PC-9 (cell line): Measurements from ENCODE around the gene CEP192. TPM values are rescaled to one million over a fixed set of nuclear protein-coding genes. Genes with fewer than 3 reads are reported as not detected.

Experiments
- BruUV-seq: library from RNA; stranded (reverse); fragments of 400-500 nt; replicated peaks from 2 replicates; lab custom pipeline; 2021; lab: Mats Ljungman, UMichigan
- CTCF ChIA-PET: fragments of 300-600 bp; sonication (Branson Sonifier 250); formaldehyde crosslinking; loops from one replicate; lab custom pipeline; 2022; ENCODE audit warnings: antibody characterized with exemption; lab: Charles Lee
- POLR2A ChIA-PET: fragments of 300-600 bp; sonication (Branson Sonifier 250); formaldehyde crosslinking; loops from one replicate; lab custom pipeline; 2022; ENCODE audit warnings: antibody characterized with exemption; ENCODE audit not compliant: unreplicated experiment; lab: Charles Lee
- DNase-seq, 2 experiments: peaks; one replicate each; pipeline versions ENCODE4 v3.0.0 to v3.0.0-alpha.2; 2015 to 2022; ENCODE audit warnings: mixed read lengths in 1 of 2
- H2AFZ ChIP-seq: fragments of 200-600 bp; sonication (generic); 2 replicates; pipeline ENCODE4 v1.8.1; 2017; ENCODE audit warnings: antibody characterized with exemption
- H3F3A ChIP-seq: fragments of 200-600 bp; sonication (generic); 2 replicates; pipeline ENCODE4 v1.8.1; 2017; ENCODE audit warnings: antibody characterized with exemption, mild to moderate bottlenecking, low read depth; ENCODE audit not compliant: insufficient read depth
- H3K27ac ChIP-seq: fragments of 200-600 bp; sonication (generic); 2 replicates; pipeline ENCODE4 v1.6.1; 2016; ENCODE audit warnings: mixed run types
- H3K27me3 ChIP-seq: fragments of 200-600 bp; sonication (generic); 2 replicates; pipeline ENCODE4 v1.6.1; 2016; ENCODE audit warnings: low read depth, mixed run types; ENCODE audit not compliant: insufficient read depth
- H3K36me3 ChIP-seq: fragments of 200-600 bp; sonication (generic); 2 replicates; pipeline ENCODE4 v1.6.1; 2016; ENCODE audit warnings: low read depth, mixed run types
- H3K4me1 ChIP-seq: fragments of 200-600 bp; sonication (generic); replicated peaks from 2 replicates; pipeline ENCODE4 v1.6.1; 2016; ENCODE audit warnings: mixed run types; ENCODE audit not compliant: insufficient read depth
- H3K4me2 ChIP-seq: fragments of 200-600 bp; sonication (generic); 2 replicates; pipeline ENCODE4 v1.6.1; 2017; ENCODE audit warnings: mixed run types
- H3K4me3 ChIP-seq: fragments of 200-600 bp; sonication (generic); 2 replicates; pipeline ENCODE4 v1.6.1; 2016; ENCODE audit warnings: mixed run types
- H3K79me2 ChIP-seq: fragments of 200-600 bp; sonication (generic); 2 replicates; pipeline ENCODE4 v1.6.1; 2017; ENCODE audit warnings: low read depth, mixed run types
- H3K9me2 ChIP-seq: fragments of 200-600 bp; sonication (generic); 2 replicates; pipeline ENCODE4 v1.8.1; 2017; ENCODE audit warnings: mild to moderate bottlenecking; ENCODE audit not compliant: insufficient read depth
- H3K9me3 ChIP-seq: fragments of 200-600 bp; sonication (generic); 2 replicates; pipeline ENCODE4 v1.8.1; 2016; ENCODE audit warnings: low read depth; ENCODE audit not compliant: insufficient read depth
- H4K20me1 ChIP-seq: fragments of 200-600 bp; sonication (generic); 2 replicates; pipeline ENCODE4 v1.8.1; 2017; ENCODE audit not compliant: insufficient read depth
- EZH2 ChIP-seq: fragments of 200-600 bp; sonication (generic); IDR thresholded peaks from 2 replicates; pipeline ENCODE4 v1.8.0; 2017; ENCODE audit warnings: antibody characterized with exemption, low read depth
- intact Hi-C: fragments of 100-400 bp; cut with micrococcal nuclease; formaldehyde crosslinking; loops from one replicate; pipeline ENCODE4 v1.10.0; 2022; ENCODE audit not compliant: unreplicated experiment
- total RNA-seq: library from RNA; stranded (reverse); gene quantifications from 2 replicates; pipeline ENCODE4 v1.2.3, GENCODE V29; 2021
- TF ChIP-seq, protein P1 (sequence below): fragments of 200-600 bp; sonication (generic); conservative IDR thresholded peaks from 2 replicates; pipeline ENCODE4 v1.6.1; 2017; ENCODE audit warnings: mixed run types, antibody characterized with exemption, mild to moderate bottlenecking, moderate library complexity

CEP192 gene
- total RNA-seq, 1 experiment from 2014 or later = 44.9 TPM

GRCh38 chr18:13120255-13120654, 129.1 kb downstream of the CEP192 start:
- no peaks in the 10 kb centered on the region for H4K20me1 ChIP-seq
- no peaks in the 10 kb centered on the region for H3K79me2 ChIP-seq
- H3K4me3 ChIP-seq = no peak overlapping the region
- H3K36me3 ChIP-seq = peaks cover 13% of the 10 kb centered on the region; the same call in 1 of the 2 replicates
- POLR2A ChIA-PET = no interaction called here
- no peak for DNase-seq
- H3K9me3 ChIP-seq = no peaks in the 10 kb centered on the region
- CTCF ChIA-PET = no interaction called here
- no peaks in the 10 kb centered on the region for H3K27me3 ChIP-seq
- no peaks in the 10 kb centered on the region for H3K4me1 ChIP-seq
- H3K27ac ChIP-seq = no peak overlapping the region
- TF ChIP-seq, protein P1, sequence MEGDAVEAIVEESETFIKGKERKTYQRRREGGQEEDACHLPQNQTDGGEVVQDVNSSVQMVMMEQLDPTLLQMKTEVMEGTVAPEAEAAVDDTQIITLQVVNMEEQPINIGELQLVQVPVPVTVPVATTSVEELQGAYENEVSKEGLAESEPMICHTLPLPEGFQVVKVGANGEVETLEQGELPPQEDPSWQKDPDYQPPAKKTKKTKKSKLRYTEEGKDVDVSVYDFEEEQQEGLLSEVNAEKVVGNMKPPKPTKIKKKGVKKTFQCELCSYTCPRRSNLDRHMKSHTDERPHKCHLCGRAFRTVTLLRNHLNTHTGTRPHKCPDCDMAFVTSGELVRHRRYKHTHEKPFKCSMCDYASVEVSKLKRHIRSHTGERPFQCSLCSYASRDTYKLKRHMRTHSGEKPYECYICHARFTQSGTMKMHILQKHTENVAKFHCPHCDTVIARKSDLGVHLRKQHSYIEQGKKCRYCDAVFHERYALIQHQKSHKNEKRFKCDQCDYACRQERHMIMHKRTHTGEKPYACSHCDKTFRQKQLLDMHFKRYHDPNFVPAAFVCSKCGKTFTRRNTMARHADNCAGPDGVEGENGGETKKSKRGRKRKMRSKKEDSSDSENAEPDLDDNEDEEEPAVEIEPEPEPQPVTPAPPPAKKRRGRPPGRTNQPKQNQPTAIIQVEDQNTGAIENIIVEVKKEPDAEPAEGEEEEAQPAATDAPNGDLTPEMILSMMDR = no peak
- no peak for TF ChIP-seq EZH2
- H3F3A ChIP-seq = no peaks in the 10 kb centered on the region
- H3K9me2 ChIP-seq = no peaks in the 10 kb centered on the region
- no TSS peak for BruUV-seq
- intact Hi-C loops = no loop called here
- no peak overlapping the region for H2AFZ ChIP-seq
- no peak overlapping the region for H3K4me2 ChIP-seq

- Histone ChIP-seq H4K20me1 (no peaks in the 10 kb centered on the region), H3K4me1 (no peaks in the 10 kb centered on the region), H3K9me3 (no peaks in the 10 kb centered on the region), H3K36me3 (peaks cover 13% of the 10 kb centered on the region; the same call in 1 of the 2 replicates), H3K4me3 (no peak overlapping the region), H3F3A (no peaks in the 10 kb centered on the region), H3K9me2 (no peaks in the 10 kb centered on the region), H3K4me2 (no peak overlapping the region), H3K27me3 (no peaks in the 10 kb centered on the region), H3K27ac (no peak overlapping the region), H2AFZ (no peak overlapping the region), H3K79me2 (no peaks in the 10 kb centered on the region)
- TF ChIP-seq, protein P1 = no peak
- no peak for TF ChIP-seq EZH2
- CTCF ChIA-PET = no interaction called here
- POLR2A ChIA-PET = interaction anchor here (0.5 to 0.9 kb wide), 2 partner anchors 11 to 31 kb away, joined by 3 to 7 read pairs; no protein-coding TSS in a partner anchor
- DNase-seq = no peak
- BruUV-seq = no TSS peak
- intact Hi-C loops = no loop called here
These were observed 129.8 kb downstream of the CEP192 start for GRCh38 chr18:13120983-13121441.

DNA sequence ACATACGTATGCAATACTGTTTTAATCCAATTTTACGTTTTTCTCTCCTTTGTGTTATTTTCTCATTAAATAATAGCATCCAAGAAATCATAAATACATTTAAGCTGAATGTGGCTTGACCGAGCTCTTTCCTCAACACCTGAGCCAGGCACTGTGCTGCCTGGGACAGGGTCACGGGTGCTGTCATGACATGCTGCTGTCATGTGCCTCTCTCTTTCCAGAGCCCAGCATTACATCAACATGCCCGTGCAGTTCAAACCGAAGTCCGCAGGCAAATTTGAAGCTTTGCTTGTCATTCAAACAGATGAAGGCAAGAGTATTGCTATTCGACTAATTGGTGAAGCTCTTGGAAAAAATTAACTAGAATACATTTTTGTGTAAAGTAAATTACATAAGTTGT, 133.2 kb downstream of the CEP192 start:
- ChIA-PET CTCF (no interaction called here), POLR2A (no interaction called here)
- Histone ChIP-seq H3K9me3 (no peaks in the 10 kb centered on the region), H3K27me3 (no peaks in the 10 kb centered on the region), H3K4me1 (no peaks in the 10 kb centered on the region), H3F3A (peaks cover 8% of the 10 kb centered on the region; the same call in 1 of the 2 replicates), H3K4me2 (no peak overlapping the region), H3K36me3 (no peaks in the 10 kb centered on the region), H3K9me2 (no peaks in the 10 kb centered on the region), H3K79me2 (no peaks in the 10 kb centered on the region), H3K4me3 (no peak overlapping the region), H2AFZ (no peak overlapping the region), H4K20me1 (no peaks in the 10 kb centered on the region), H3K27ac (no peak overlapping the region)
- intact Hi-C loops = no loop called here
- TF ChIP-seq, protein P1 = no peak
- BruUV-seq = no TSS peak
- DNase-seq = no peak
